Osteocyte (in vitro differentiated cells): ENCODE data around the gene HNF1B. TPM values are rescaled to one million over a fixed set of nuclear protein-coding genes. Genes with fewer than 3 reads are reported as not detected.
A peak's percentile ranks its signal among the peaks of the same experiment; 100 is the strongest.

Experiments used
- DNase-seq: peaks from one replicate; pipeline ENCODE4 v3.0.0; 2021; ENCODE audit warnings: mixed read lengths; ENCODE audit not compliant: unreplicated experiment; ENCODE audit errors: extremely low spot score
- H3K27ac Mint-ChIP-seq: one replicate; pipeline ENCODE4 v1.8.0; 2021; ENCODE audit warnings: mild to moderate bottlenecking, mixed read lengths; ENCODE audit not compliant: unreplicated experiment
- H3K27me3 Mint-ChIP-seq: one replicate; pipeline ENCODE4 v1.8.0; 2021; ENCODE audit warnings: mixed read lengths; ENCODE audit not compliant: unreplicated experiment
- H3K36me3 Mint-ChIP-seq: one replicate; pipeline ENCODE4 v1.8.0; 2021; ENCODE audit warnings: mixed read lengths; ENCODE audit not compliant: unreplicated experiment
- H3K4me1 Mint-ChIP-seq: one replicate; pipeline ENCODE4 v1.8.0; 2021; ENCODE audit warnings: mixed read lengths; ENCODE audit not compliant: unreplicated experiment
- H3K4me3 Mint-ChIP-seq: one replicate; pipeline ENCODE4 v1.8.0; 2021; ENCODE audit warnings: mild to moderate bottlenecking, moderate library complexity, mixed read lengths; ENCODE audit not compliant: unreplicated experiment
- H3K9me3 Mint-ChIP-seq: one replicate; pipeline ENCODE4 v1.8.0; 2021; ENCODE audit warnings: mixed read lengths; ENCODE audit not compliant: unreplicated experiment
- long read RNA-seq: library from polyadenylated mRNA; unstranded; transcript quantifications from one replicate; pipeline ENCODE4 v2.0.0, GENCODE V29; 2021
- total RNA-seq: library from RNA; stranded (reverse); gene quantifications from 2 replicates; pipeline ENCODE4 v1.2.1, GENCODE V29; 2021
- TF ChIP-seq, protein P1 (sequence below): fragments of 200-600 bp; sonication (generic); IDR thresholded peaks from 2 replicates; pipeline ENCODE4 v1.5.0; 2021; ENCODE audit warnings: antibody characterized with exemption, mild to moderate bottlenecking, moderate library complexity

HNF1B gene
- total RNA-seq = 7.3 and 8.1 TPM in 2 replicates
- long read RNA-seq, partial matches to known transcripts = 0 of 3 reads
- long read RNA-seq, other reads (novel, unspliced or antisense) = 3 of 3 reads

GRCh38 chr17:37744961-37745800 is at the start of gene HNF1B:
HNF1B (minus strand) TSS chr17:37745059; CDS start chr17:37744884, 175 bp downstream.
- Mint-ChIP-seq H3K4me1 (peaks cover 18% of the 10 kb centered on the region), H3K27ac (no peak within 1 kb of the TSS), H3K9me3 (no peaks in the 10 kb centered on the region), H3K36me3 (no peaks in the 10 kb centered on the region), H3K27me3 (peaks cover 30% of the 10 kb centered on the region), H3K4me3 (peak within 1 kb of the TSS; percentile 70)
- no peak for DNase-seq
- TF ChIP-seq, protein P1, sequence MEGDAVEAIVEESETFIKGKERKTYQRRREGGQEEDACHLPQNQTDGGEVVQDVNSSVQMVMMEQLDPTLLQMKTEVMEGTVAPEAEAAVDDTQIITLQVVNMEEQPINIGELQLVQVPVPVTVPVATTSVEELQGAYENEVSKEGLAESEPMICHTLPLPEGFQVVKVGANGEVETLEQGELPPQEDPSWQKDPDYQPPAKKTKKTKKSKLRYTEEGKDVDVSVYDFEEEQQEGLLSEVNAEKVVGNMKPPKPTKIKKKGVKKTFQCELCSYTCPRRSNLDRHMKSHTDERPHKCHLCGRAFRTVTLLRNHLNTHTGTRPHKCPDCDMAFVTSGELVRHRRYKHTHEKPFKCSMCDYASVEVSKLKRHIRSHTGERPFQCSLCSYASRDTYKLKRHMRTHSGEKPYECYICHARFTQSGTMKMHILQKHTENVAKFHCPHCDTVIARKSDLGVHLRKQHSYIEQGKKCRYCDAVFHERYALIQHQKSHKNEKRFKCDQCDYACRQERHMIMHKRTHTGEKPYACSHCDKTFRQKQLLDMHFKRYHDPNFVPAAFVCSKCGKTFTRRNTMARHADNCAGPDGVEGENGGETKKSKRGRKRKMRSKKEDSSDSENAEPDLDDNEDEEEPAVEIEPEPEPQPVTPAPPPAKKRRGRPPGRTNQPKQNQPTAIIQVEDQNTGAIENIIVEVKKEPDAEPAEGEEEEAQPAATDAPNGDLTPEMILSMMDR = no peak

DNA sequence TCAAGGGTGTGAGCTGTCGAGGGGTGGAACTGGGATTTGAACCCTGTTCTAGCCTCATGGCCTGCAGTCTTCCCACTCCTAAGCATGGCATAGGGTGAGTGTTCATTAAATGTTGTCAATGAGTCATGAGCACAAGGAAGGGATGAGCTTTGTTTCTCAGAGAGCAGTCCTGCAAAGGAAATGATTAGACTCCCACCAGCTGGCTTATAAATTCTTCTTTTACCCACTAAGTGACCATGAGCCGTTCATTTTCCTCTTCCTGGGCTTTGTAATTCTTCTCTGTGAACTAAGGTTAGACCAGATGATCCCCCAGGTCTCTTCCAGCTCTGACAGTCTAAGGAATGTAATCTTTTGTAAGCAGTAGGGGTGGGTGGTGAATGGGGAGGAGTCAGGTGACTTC is 47.9 kb upstream of the HNF1B start:
- H3K4me3 Mint-ChIP-seq = no peak overlapping the region
- TF ChIP-seq, protein P1 = no peak
- no peaks in the 10 kb centered on the region for H3K27me3 Mint-ChIP-seq
- H3K9me3 Mint-ChIP-seq = peaks cover 3% of the 10 kb centered on the region
- H3K27ac Mint-ChIP-seq = peak overlapping the region; percentile 60
- H3K36me3 Mint-ChIP-seq = no peaks in the 10 kb centered on the region
- peaks cover 9% of the 10 kb centered on the region for H3K4me1 Mint-ChIP-seq
- DNase-seq = no peak

DNA sequence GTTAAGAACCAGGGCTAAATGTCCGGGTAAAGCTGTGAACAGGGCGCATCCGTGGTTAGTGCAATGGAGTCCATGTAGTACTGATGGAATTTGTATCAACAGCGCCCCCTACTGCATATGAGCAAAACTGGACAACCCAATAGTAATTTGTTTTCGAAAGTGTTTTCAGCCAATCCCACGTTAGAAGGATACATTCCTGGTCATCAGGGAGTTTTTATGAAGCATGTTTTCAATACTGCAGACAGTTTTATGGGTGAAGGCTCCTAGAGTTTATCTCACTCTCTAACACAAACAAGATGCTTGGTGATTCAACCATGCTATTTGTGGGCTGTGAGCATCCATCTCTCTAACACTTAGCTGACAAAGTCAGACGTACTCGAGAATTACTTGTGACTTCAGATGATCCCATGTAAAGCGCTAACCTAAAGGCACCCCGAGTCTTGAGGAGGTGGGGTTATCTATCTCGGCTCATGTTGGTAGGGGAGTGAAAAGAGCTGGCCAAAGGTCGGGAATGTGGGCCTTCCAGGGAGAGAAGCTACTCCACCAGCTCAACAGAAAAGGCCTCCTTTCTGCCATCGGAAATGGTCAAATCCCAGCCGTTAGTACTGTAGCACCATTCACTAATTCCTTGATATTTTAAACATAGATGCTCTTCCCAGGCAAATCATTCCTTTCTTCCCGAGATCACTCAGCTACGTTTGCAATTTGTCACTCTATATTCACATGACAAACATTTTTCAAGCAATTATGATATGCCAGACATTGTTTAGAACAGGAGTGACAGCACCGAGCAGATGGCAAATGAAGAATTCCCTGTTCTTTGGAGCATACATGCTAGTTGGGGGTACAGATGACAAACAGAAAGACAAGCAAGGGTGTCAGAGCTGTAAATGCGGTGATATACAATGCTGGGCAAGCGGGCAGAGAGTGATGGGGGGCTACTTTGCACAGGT is 46.9 kb upstream of the HNF1B start:
- no peak overlapping the region for H3K4me3 Mint-ChIP-seq
- peak; percentile 38 for DNase-seq
- TF ChIP-seq, protein P1 = peak; percentile 51
- H3K27me3 Mint-ChIP-seq = no peaks in the 10 kb centered on the region
- no peaks in the 10 kb centered on the region for H3K9me3 Mint-ChIP-seq
- H3K36me3 Mint-ChIP-seq = no peaks in the 10 kb centered on the region
- no peak overlapping the region for H3K27ac Mint-ChIP-seq
- H3K4me1 Mint-ChIP-seq = peaks cover 20% of the 10 kb centered on the region

DNA sequence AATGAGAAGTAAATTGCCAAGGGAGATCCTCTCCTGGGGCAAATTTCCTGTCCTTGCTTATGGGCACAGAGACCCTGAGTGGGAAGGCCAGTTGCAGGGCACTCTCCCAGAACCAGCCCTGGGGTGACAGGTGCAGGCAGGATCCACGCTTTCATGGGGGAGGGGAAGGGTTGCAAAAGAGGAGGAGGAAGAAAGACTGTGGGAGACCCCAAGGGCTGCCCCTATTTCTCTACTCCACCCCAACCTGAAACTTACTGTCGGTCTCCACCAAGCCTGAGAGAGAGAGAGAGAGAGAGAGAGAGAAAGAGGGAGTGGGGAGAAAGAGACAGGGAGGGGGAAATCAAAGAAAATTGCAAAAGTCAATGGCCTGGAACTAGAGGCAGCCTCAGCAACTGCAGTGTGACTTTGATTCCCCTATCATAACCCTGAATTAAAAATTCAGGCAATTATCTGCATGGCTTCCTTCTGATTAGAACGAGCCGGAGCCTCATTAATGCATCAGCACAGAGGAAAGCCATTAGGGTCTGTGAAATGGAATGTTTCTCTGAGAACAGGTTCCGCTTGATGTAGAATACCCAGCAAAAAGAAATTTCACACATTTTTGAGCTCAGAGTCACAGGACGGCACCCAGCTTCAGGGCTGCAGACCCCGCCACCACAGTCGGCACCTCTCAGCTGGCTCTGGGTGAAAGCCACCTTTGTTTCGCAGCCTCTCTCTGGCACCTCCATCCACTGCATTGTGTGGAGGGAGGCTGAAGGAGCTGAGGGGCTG is 45.1 kb upstream of the HNF1B start:
- Mint-ChIP-seq H3K9me3 (no peaks in the 10 kb centered on the region), H3K4me1 (peaks cover 28% of the 10 kb centered on the region), H3K27me3 (no peaks in the 10 kb centered on the region), H3K36me3 (no peaks in the 10 kb centered on the region), H3K4me3 (no peak overlapping the region), H3K27ac (no peak overlapping the region)
- TF ChIP-seq, protein P1 = no peak
- DNase-seq = peak; percentile 63
